B cell (primary cell): ENCODE results near the gene LYSMD1. TPM values are rescaled to one million over a fixed set of nuclear protein-coding genes. Genes with fewer than 3 reads are reported as not detected.
"Not testable (repeated sequence)": the region's sequence is repeated elsewhere in the genome, so short reads cannot be mapped to it uniquely, and the experiment has no call there.

Experiments
- ATAC-seq: fragments of 200-7000 bp; cut with Tn5 transposase; one replicate; pipeline ENCODE4 v1.10.0; 2021; ENCODE audit warnings: low read depth, mild to moderate bottlenecking, moderate number of reproducible peaks, moderate library complexity
- CTCF ChIA-PET: fragments of 350-600 bp; sonication (Branson Sonifier 250); formaldehyde crosslinking; loops from one replicate; lab custom pipeline; 2021; ENCODE audit warnings: antibody characterized with exemption, inconsistent platforms; lab: Charles Lee
- POLR2A ChIA-PET: fragments of 350-600 bp; sonication (Branson Sonifier 250); formaldehyde crosslinking; loops from one replicate; lab custom pipeline; 2021; ENCODE audit warnings: antibody characterized with exemption; lab: Charles Lee
- DNase-seq: peaks from one replicate; pipeline ENCODE4 v3.0.0; 2013
- H2AFZ ChIP-seq: 2 replicates; pipeline ENCODE4 v1.6.1; 2012; ENCODE audit warnings: mild to moderate bottlenecking, low read depth, low read length; ENCODE audit not compliant: insufficient read depth, poor library complexity, severe bottlenecking
- H3K27ac ChIP-seq, 2 donors: 1 replicate in 1 of 2; 2 replicates in 1 of 2; pipeline ENCODE4 v1.5.1; 2012 to 2013; ENCODE audit warnings: low read length in 2 of 2, mild to moderate bottlenecking in 2 of 2, moderate library complexity in 1 of 2
- H3K27me3 ChIP-seq, 4 experiments: fragments of 200-600 bp in 1 of 4; sonication (generic) in 1 of 4; replicated peaks in 1 of 4; 1 replicate in 2 of 4; 2 replicates in 2 of 4; pipeline versions ENCODE4 v1.6.1 to v1.7.0; 2013 to 2016; ENCODE audit warnings: low read length in 3 of 4, mild to moderate bottlenecking in 2 of 4, mixed read lengths in 1 of 4, moderate library complexity in 1 of 4; ENCODE audit not compliant: insufficient read depth in 4 of 4, control insufficient read depth in 3 of 4; ENCODE audit errors: control extremely low read depth in 1 of 4
- H3K36me3 ChIP-seq, 2 experiments: replicated peaks in 1 of 2; 1 replicate in 1 of 2; 2 replicates in 1 of 2; pipeline versions ENCODE4 v1.6.1 to v1.7.1; 2013; ENCODE audit warnings: low read length in 1 of 2; ENCODE audit not compliant: insufficient read depth in 2 of 2, control insufficient read depth in 1 of 2; ENCODE audit errors: control extremely low read depth in 1 of 2, extremely low read depth in 1 of 2
- H3K4me1 ChIP-seq, 2 donors: fragments of 200-600 bp in 1 of 2; sonication (generic) in 1 of 2; 1 replicate in 1 of 2; 2 replicates in 1 of 2; pipeline versions ENCODE4 v1.5.1 to v1.6.1; 2013 to 2017; ENCODE audit warnings: low read length in 2 of 2; ENCODE audit not compliant: control insufficient read depth in 2 of 2, insufficient read depth in 2 of 2
- H3K4me2 ChIP-seq: replicated peaks from 2 replicates; pipeline ENCODE3; 2012; ENCODE audit warnings: mild to moderate bottlenecking, low read depth, low read length; ENCODE audit not compliant: poor library complexity, severe bottlenecking
- H3K4me3 ChIP-seq, 5 experiments: fragments of 200-600 bp in 1 of 5; sonication (generic) in 1 of 5; 1 replicate in 3 of 5; 2 replicates in 2 of 5; pipeline versions ENCODE4 v1.5.1 to v1.7.0; 2011 to 2016; ENCODE audit warnings: low read length in 4 of 5, mild to moderate bottlenecking in 4 of 5, low read depth in 2 of 5, control low read depth in 1 of 5, moderate library complexity in 1 of 5; ENCODE audit not compliant: insufficient read depth in 1 of 5; ENCODE audit errors: control extremely low read depth in 1 of 5, extremely low read depth in 1 of 5
- H3K79me2 ChIP-seq: fragments of 200-600 bp; sonication (generic); one replicate; pipeline ENCODE4 v1.6.0; 2016; ENCODE audit warnings: low read length; ENCODE audit not compliant: control insufficient read depth, insufficient read depth
- H3K9ac ChIP-seq: fragments of 200-600 bp; sonication (generic); 2 replicates; pipeline ENCODE4 v1.6.1; 2017; ENCODE audit warnings: mild to moderate bottlenecking, low read length, moderate library complexity
- H3K9me3 ChIP-seq, 3 donors: one replicate each; pipeline versions ENCODE4 v1.6.1 to v1.7.1; 2013; ENCODE audit warnings: low read length in 2 of 3; ENCODE audit not compliant: control insufficient read depth in 2 of 3, insufficient read depth in 1 of 3; ENCODE audit errors: control extremely low read depth in 1 of 3
- H4K20me1 ChIP-seq: 2 replicates; pipeline ENCODE4 v1.6.0; 2012; ENCODE audit warnings: mild to moderate bottlenecking, low read length; ENCODE audit not compliant: insufficient read depth, control insufficient read depth, poor library complexity, severe bottlenecking
- H3K27ac Mint-ChIP-seq: one replicate; pipeline ENCODE4 v1.8.0; 2021; ENCODE audit warnings: mixed read lengths
- H3K27me3 Mint-ChIP-seq: one replicate; pipeline ENCODE4 v1.8.0; 2021; ENCODE audit warnings: mixed read lengths
- H3K4me1 Mint-ChIP-seq: one replicate; pipeline ENCODE4 v1.8.0; 2021; ENCODE audit warnings: mixed read lengths
- H3K4me3 Mint-ChIP-seq: one replicate; pipeline ENCODE4 v1.8.0; 2021; ENCODE audit warnings: mixed read lengths
- H3K9me3 Mint-ChIP-seq: one replicate; pipeline ENCODE4 v1.8.0; 2022; ENCODE audit warnings: mixed read lengths; ENCODE audit not compliant: insufficient read depth
- CTCF ChIP-seq: fragments of 200-600 bp; IDR thresholded peaks from one replicate; pipeline ENCODE4 v1.8.0; 2022; ENCODE audit warnings: antibody characterized with exemption, mild to moderate bottlenecking
- EZH2 ChIP-seq: IDR thresholded peaks from 2 replicates; pipeline ENCODE4 v1.6.1; 2012; ENCODE audit warnings: borderline replicate concordance, low read depth, mild to moderate bottlenecking, moderate library complexity, low read length; ENCODE audit not compliant: insufficient read depth, poor library complexity, severe bottlenecking
- WGBS: methylation state at CpG from one replicate; pipeline ENCODE4 v1.1.5; 2013; ENCODE audit warnings: missing lambda C conversion rate; ENCODE audit not compliant: insufficient coverage; 5-methylcytosine and 5-hydroxymethylcytosine counted together
- intact Hi-C: fragments of 100-400 bp; cut with micrococcal nuclease; formaldehyde crosslinking; loops from one replicate; pipeline ENCODE4 v1.10.0; 2022
- polyA plus RNA-seq: library from polyadenylated mRNA; depleted of rRNA; stranded (reverse); fragments of >200 nt; gene quantifications from 2 replicates; pipeline ENCODE4 v1.2.3, GENCODE V29; 2012
- total RNA-seq, 2 donors: library from RNA; stranded (reverse); fragments of 120-200 nt in 1 of 2; gene quantifications; 1 replicate in 1 of 2; 2 replicates in 1 of 2; pipeline versions ENCODE4 v1.2.3 to v1.2.4, GENCODE V29; 2013 to 2022

LYSMD1 gene
- total and polyA plus RNA-seq, 2 donors (not counting 1 experiment from before 2014, with no cell fraction given) = 1.4 to 5.8 TPM

GRCh38 chr1:151189637-151190445 is 24.1 kb upstream of the LYSMD1 start, which contains the start of gene VPS72:
Gene VPS72 (minus strand): TSS chr1:151190197. CDS start chr1:151190121, 76 bp downstream.
- no peaks in the 10 kb centered on the region for H3K9me3 ChIP-seq
- peak within 1 kb of the TSS; percentile 96 for H3K4me3 Mint-ChIP-seq
- H3K4me1 Mint-ChIP-seq = peaks cover 26% of the 10 kb centered on the region
- H3K9me3 Mint-ChIP-seq = no peaks in the 10 kb centered on the region
- H3K36me3 ChIP-seq = peaks cover 4 to 9% of the 10 kb centered on the region in 2 experiments
- H3K27ac Mint-ChIP-seq = peak within 1 kb of the TSS; percentile 95
- peaks cover 32% of the 10 kb centered on the region for H3K79me2 ChIP-seq
- H3K4me3 ChIP-seq = peak within 1 kb of the TSS; percentile 55 to 92 (median 86)
- CTCF ChIA-PET = interaction anchor here (0.6 to 1.6 kb wide), 11 partner anchors 12 to 627 kb away, joined by 3 to 7 read pairs (median 3); partner anchors contain the start of genes PI4KB, PSMD4 and TMOD4
- H3K4me2 ChIP-seq = peak within 1 kb of the TSS; percentile 81
- no peaks in the 10 kb centered on the region for H3K27me3 Mint-ChIP-seq
- POLR2A ChIA-PET = interaction anchor here (0.6 to 2.2 kb wide), 8 partner anchors 9 to 826 kb away, joined by 3 to 8 read pairs (median 4); partner anchors contain the start of genes LYSMD1, PIP5K1A, POGZ and RPRD2
- peak within 1 kb of the TSS; percentile 75 to 91 for H3K27ac ChIP-seq
- ATAC-seq = peak; percentile 91
- H3K4me1 ChIP-seq = peaks cover 13 to 22% of the 10 kb centered on the region in 2 donors
- H4K20me1 ChIP-seq = no peaks in the 10 kb centered on the region
- no peaks in the 10 kb centered on the region for H3K27me3 ChIP-seq
- DNase-seq = peak; percentile 91
- intact Hi-C loops = loop anchor here (1.0 to 2.0 kb wide), 4 partner anchors 9 to 209 kb away; partner anchors contain the start of genes LYSMD1, PSMB4 and RFX5
- peak within 1 kb of the TSS; percentile 89 for H3K9ac ChIP-seq
- WGBS = 1% methylated on average over 37 of the region's 42 CpGs
- no peak for TF ChIP-seq CTCF
- TF ChIP-seq EZH2 = no peak
- peak within 1 kb of the TSS; percentile 91 for H2AFZ ChIP-seq

- H2AFZ ChIP-seq, intact Hi-C loops, H4K20me1 ChIP-seq, H3K27ac ChIP-seq, H3K9me3 ChIP-seq, H3K27ac Mint-ChIP-seq, H3K27me3 Mint-ChIP-seq, DNase-seq, ATAC-seq, POLR2A ChIA-PET, H3K27me3 ChIP-seq, H3K9me3 Mint-ChIP-seq: not testable (repeated sequence)
- peaks cover 32% of the 10 kb centered on the region for H3K79me2 ChIP-seq
- CTCF ChIA-PET = interaction anchor here (1.5 kb wide), 1 partner anchor 139 kb away, joined by 3 read pairs; the partner anchor contains the start of gene PI4KB
- Mint-ChIP-seq H3K4me3 (peak overlapping the region; percentile 96), H3K4me1 (peaks cover 26% of the 10 kb centered on the region)
- H3K4me1 ChIP-seq = peaks cover 13 to 22% of the 10 kb centered on the region in 2 donors
- peaks cover 6 to 16% of the 10 kb centered on the region in 2 experiments for H3K36me3 ChIP-seq
- WGBS = 83% methylated on average over 5 of the region's 8 CpGs
- peak overlapping the region; percentile 81 for H3K4me2 ChIP-seq
- H3K9ac ChIP-seq = peak overlapping the region; percentile 89
- H3K4me3 ChIP-seq = peak overlapping the region in 3 of 5 experiments; percentile 74 to 92 (median 91)
These were observed 23.0 kb upstream of the LYSMD1 start for GRCh38 chr1:151188667-151189066.
